GM08714 (cell line): ENCODE results near the gene OLFM2.

Experiments
- H3K4me3 ChIP-seq: fragments of 200-500 bp; sonication (Bioruptor generic); 2 replicates; pipeline ENCODE4 v1.5.1; 2014; ENCODE audit warnings: mild to moderate bottlenecking, low read length, inconsistent platforms
- ZNF274 ChIP-seq: IDR thresholded peaks from 2 replicates; pipeline ENCODE4 v1.6.1; 2012; ENCODE audit warnings: mild to moderate bottlenecking, low read depth, low read length

Gene OLFM2

GRCh38 chr19:9909251-9909650, 27.1 kb downstream of the OLFM2 start:
- no peak overlapping the region for H3K4me3 ChIP-seq
- no peak for TF ChIP-seq ZNF274

DNA sequence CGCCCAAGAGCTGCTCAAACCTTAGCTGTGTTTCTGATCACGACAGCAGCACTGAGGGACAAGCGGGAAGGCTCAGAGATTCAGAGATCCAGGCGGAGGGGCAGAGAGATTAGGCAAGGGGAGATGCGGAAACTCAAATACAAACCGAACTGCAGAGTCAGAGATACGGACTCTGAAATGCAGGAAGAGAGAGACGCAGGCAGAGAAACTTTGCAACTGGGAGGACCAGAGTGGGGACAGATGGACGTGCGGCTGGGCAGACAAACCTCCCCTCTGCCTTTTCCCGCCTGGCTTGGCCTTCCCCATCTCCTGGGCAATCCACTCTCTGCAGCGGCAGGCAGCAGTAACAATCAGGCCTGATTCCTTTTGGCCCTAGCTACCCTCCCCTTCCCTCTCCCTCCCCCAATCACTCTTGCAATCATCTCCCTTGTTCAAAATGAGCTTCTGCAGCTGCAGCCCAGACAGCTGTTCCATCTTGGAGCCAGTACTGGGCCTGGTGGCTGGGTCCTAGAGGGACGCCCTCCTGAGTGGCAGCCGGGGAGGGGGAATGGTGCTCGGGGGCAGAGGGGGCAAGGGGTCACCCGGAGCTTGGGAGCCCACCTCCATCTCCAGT, 29.7 kb downstream of the OLFM2 start:
- H3K4me3 ChIP-seq: no peak overlapping the region
- TF ChIP-seq ZNF274: no peak

- TF ChIP-seq ZNF274: no peak
- no peak overlapping the region for H3K4me3 ChIP-seq
Observed at GRCh38 chr19:9903336-9903735, 33.0 kb downstream of the OLFM2 start.

GRCh38 chr19:9901642-9902041, 34.7 kb downstream of the OLFM2 start:
- no peak for TF ChIP-seq ZNF274
- H3K4me3 ChIP-seq: no peak overlapping the region

DNA sequence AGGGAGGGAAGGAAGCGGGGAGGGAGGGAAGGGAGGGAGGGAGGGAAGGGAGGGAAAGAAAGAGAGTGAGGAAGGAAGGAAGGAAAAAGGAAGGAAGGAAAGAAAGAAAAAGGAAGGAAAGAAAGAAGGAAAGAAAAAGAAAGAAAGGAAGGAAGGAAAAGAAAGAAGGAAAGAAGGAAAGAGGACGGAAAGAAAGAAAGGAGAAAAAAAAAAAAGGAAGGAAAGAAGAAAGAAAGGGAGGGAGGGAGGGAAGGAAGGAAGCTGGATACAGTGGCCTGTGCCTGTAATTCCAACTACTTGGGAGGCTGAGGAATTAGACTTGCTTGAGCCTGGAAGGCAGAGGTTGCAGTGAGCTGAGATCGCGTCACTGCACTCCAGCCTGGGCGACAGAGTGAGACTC, 35.3 kb downstream of the OLFM2 start:
- TF ChIP-seq ZNF274: no peak
- H3K4me3 ChIP-seq: no peak overlapping the region

- no peak for TF ChIP-seq ZNF274
- no peak overlapping the region for H3K4me3 ChIP-seq
Observed at GRCh38 chr19:9891609-9892373, 44.5 kb downstream of the OLFM2 start.

DNA sequence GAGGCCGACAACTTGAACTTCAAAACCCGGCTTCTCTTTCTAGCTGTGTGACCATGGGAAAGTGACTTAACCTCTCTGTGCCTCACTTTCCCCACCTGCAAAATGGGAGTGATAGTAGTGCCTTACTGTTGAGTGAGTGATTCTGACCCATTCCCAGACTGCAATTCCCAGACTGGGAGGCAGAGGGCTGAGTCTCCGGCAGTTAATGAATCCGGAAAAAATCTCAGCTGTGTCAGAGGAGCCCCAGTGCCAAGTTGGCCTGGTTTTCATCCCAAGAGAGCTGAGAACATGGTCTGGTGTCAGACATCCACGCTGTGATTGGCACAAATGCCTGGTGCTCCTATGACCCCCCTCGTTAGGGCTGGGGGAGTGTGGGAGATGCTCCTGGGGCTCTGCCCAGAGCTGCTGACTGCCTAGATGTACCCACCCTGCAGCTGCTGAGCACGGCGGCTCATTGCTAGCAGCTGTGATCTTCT, 51.2 kb downstream of the OLFM2 start:
- TF ChIP-seq ZNF274: no peak
- no peak overlapping the region for H3K4me3 ChIP-seq

- no peak for TF ChIP-seq ZNF274
- no peak overlapping the region for H3K4me3 ChIP-seq
Observed at GRCh38 chr19:9883764-9884163, 52.6 kb downstream of the OLFM2 start.

GRCh38 chr19:9883231-9883758, 53.0 kb downstream of the OLFM2 start:
- H3K4me3 ChIP-seq: no peak overlapping the region
- TF ChIP-seq ZNF274: no peak

DNA sequence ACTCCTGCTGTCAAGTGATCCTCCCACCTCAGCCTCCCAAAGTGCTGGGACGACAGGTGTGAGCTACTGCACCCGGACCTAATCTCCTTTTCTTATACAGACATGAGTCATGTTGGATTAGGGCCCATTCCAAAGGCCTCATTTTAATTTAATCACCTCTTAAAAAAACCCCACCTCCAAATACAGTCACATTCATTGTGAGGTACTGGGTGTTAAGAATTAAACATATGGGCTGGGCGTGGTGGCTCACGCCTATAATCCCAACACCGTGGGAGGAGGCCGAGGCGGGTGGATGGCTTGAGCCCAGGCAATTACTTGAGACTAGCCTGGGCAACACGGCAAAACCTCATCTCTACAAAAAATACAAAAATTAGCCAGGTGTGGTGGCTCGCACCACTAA, 54.6 kb downstream of the OLFM2 start:
- no peak overlapping the region for H3K4me3 ChIP-seq
- TF ChIP-seq ZNF274: no peak

DNA sequence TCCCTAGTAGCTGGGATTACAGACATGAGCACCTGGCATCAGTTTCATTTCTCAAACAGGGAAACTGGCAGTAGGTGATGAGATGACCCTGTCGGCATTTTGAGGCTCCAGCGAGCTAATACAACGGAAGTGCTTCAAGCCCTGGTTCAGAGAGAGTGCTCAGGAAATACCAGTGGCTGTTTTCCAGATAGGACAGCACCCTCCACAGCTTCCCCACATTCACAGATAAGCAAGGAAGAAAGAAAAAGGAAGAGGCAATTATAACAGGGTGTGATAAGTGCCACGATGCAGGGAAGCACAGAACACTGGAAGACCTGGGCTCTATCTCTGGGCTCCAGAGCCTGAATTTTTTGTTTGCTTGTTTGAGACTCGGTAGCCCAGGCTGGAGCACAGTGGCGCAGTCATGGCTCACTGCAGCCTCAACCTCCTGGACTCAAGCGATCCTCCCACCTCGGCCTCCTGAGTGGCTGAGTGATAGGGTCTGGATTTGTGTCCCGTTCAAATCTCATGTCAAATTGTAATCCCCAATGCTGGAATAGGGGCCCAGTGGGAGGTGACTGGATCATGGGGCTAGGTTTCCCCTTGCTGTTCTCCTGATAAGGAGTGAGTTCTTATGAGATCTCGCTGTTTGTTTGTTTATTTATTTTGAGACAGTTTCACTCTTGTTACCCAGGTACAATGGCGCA, 57.7 kb downstream of the OLFM2 start:
- no peak for TF ChIP-seq ZNF274
- no peak overlapping the region for H3K4me3 ChIP-seq

DNA sequence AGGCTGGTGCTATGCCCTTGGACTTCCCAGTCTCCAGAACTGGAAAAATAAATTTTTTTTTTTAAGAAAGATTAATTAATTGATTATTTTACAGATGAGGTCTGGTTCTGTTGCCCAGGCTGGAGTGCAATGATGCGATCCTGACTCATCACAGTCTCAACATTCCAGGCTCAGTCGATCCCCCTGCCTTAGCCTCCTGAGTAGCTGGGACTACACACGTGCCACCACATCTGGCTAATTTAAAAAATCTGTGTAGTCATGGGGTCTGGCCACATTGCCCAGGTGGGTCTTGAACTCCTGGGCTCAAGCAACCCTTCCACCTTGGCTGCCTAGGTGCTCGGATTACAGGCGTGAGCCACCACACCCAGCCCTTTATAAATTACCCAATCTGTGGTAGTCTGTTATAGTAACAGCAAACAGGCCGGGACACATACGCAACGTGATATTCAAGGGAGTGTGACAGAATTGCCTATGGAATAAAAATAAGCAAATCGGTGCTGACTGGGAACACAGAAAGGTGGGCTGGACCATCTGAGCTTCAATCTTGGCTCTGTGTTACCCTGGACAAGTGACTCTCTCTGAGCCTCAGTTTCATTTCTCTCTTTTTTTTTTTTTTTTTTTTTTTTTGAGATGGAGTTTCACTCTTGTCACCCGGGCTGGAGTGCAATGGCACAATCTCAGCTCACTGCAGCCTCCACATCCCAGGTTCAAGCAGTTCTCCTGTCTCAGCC, 58.4 kb downstream of the OLFM2 start:
- no peak overlapping the region for H3K4me3 ChIP-seq

GRCh38 chr19:9875796-9876195, 60.5 kb downstream of the OLFM2 start:
- TF ChIP-seq ZNF274: no peak
- H3K4me3 ChIP-seq: no peak overlapping the region

More for the DNA sequence above, 58.4 kb downstream of the OLFM2 start:
- no peak for TF ChIP-seq ZNF274

- no peak for TF ChIP-seq ZNF274
- no peak overlapping the region for H3K4me3 ChIP-seq
Observed at GRCh38 chr19:9875031-9875627, 61.2 kb downstream of the OLFM2 start.
